Large intestine (tissue), 3 donors: ENCODE measurements around the gene PAK4. TPM values are rescaled to one million over a fixed set of nuclear protein-coding genes. Genes with fewer than 3 reads are reported as not detected.

Experiments used
- DNase-seq, 2 donors: peaks; one replicate each; pipeline versions ENCODE4 v3.0.0 to v3.0.0-alpha.2; 2013
- H3K27ac ChIP-seq: one replicate; pipeline ENCODE4 v1.5.1; 2013; ENCODE audit warnings: low read length
- H3K27me3 ChIP-seq: 2 replicates; pipeline ENCODE4 v1.6.1; 2013; ENCODE audit warnings: low read length; ENCODE audit not compliant: control insufficient read depth, insufficient read depth
- H3K36me3 ChIP-seq: 2 replicates; pipeline ENCODE4 v1.6.1; 2013; ENCODE audit warnings: low read length; ENCODE audit not compliant: control insufficient read depth, insufficient read depth
- H3K4me1 ChIP-seq: one replicate; pipeline ENCODE4 v1.6.1; 2013; ENCODE audit warnings: low read length; ENCODE audit not compliant: control insufficient read depth, insufficient read depth
- H3K4me3 ChIP-seq: one replicate; pipeline ENCODE4 v1.5.1; 2013; ENCODE audit warnings: low read length
- H3K9me3 ChIP-seq: one replicate; pipeline ENCODE4 v1.6.1; 2013; ENCODE audit warnings: mild to moderate bottlenecking, low read depth, low read length, moderate library complexity; ENCODE audit not compliant: control insufficient read depth
- WGBS: methylation state at CpG from one replicate; pipeline ENCODE4 v1.1.5; 2013; ENCODE audit warnings: low lambda C conversion rate; ENCODE audit not compliant: insufficient coverage; 5-methylcytosine and 5-hydroxymethylcytosine counted together
- polyA plus RNA-seq: library from polyadenylated mRNA; unstranded; fragments of 120-200 nt; gene quantifications from one replicate; pipeline ENCODE4 v1.2.1, GENCODE V29; 2013

PAK4 gene
- polyA plus RNA-seq, 1 donor = 59.6 TPM

- no peak for DNase-seq
- Histone ChIP-seq H3K36me3 (peaks cover 91% of the 10 kb centered on the region), H3K4me1 (no peaks in the 10 kb centered on the region), H3K27me3 (no peaks in the 10 kb centered on the region), H3K9me3 (no peaks in the 10 kb centered on the region), H3K4me3 (no peak overlapping the region), H3K27ac (no peak overlapping the region)
- WGBS = no CpG with 5 or more reads among the region's 25 CpGs
Measured at GRCh38 chr19:39173502-39173991, 48.0 kb downstream of the PAK4 start.

DNA sequence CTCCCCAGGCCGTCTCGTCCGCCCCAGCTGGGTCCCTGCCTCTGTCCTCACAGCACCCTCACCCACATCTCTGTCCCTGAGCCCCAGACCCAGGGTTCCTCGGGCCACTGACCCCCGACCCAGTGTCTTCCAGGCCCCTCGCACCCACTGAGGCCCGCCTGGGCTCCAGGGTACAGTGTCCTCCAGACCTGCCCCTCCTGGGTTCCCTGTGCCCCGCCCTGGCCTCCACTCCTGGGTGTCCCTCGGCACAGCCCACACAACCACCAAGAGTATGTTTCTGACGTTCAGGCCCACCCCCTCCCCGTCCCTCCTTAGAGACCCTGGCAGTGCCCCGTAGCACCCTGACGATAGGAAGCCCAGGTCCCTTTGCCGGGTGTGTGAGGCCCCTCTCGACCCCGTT is 48.6 kb downstream of the PAK4 start:
- H3K9me3 ChIP-seq = no peaks in the 10 kb centered on the region
- H3K4me3 ChIP-seq = no peak overlapping the region
- H3K4me1 ChIP-seq = no peaks in the 10 kb centered on the region
- WGBS = no CpG with 5 or more reads among the region's 16 CpGs
- DNase-seq = no peak
- peaks cover 92% of the 10 kb centered on the region for H3K36me3 ChIP-seq
- H3K27ac ChIP-seq = no peak overlapping the region
- H3K27me3 ChIP-seq = no peaks in the 10 kb centered on the region

- Histone ChIP-seq H3K27me3 (no peaks in the 10 kb centered on the region), H3K4me3 (no peak overlapping the region), H3K36me3 (peaks cover 93% of the 10 kb centered on the region), H3K4me1 (no peaks in the 10 kb centered on the region), H3K9me3 (no peaks in the 10 kb centered on the region), H3K27ac (no peak overlapping the region)
- no CpG with 5 or more reads among the region's 43 CpGs for WGBS
- DNase-seq = no peak
Measured at GRCh38 chr19:39174558-39175544, 49.3 kb downstream of the PAK4 start.

GRCh38 chr19:39175564-39175963 is 50.0 kb downstream of the PAK4 start:
- Histone ChIP-seq H3K9me3 (no peaks in the 10 kb centered on the region), H3K4me1 (no peaks in the 10 kb centered on the region), H3K36me3 (peaks cover 89% of the 10 kb centered on the region), H3K27me3 (no peaks in the 10 kb centered on the region), H3K4me3 (no peak overlapping the region), H3K27ac (no peak overlapping the region)
- no peak for DNase-seq
- no CpG with 5 or more reads among the region's 7 CpGs for WGBS

DNA sequence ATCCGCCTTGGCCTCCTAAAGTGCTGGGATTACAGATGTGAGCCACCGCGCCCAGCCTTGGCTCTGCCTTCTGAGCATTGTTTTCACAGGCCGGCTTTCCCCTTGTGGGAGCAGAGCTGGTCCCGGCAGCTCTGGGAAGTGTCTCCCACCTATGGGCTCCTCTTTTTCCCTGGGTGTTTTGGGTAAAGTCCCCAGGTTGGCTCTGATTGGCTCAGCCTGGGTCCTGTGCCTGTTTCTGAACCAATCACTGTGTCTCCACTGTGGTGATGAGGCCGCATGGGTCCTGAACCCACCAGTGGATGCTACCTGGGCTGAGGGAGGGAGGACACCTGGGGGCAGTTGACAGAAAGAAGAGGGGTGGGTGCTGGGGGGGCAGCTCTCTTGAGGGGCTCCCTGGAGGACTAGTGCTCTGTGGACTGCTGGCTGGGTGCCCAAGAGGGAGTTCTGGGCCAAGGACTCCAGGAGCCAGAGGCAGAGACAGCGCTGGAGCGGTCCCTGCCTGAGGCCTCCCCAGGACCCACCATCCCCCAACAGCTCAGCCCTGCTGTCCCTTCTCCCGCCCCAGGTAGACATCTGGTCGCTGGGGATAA is 51.6 kb downstream of the PAK4 start:
- no peak for DNase-seq
- Histone ChIP-seq H3K9me3 (no peaks in the 10 kb centered on the region), H3K4me1 (no peaks in the 10 kb centered on the region), H3K4me3 (no peak overlapping the region), H3K36me3 (peaks cover 83% of the 10 kb centered on the region), H3K27ac (no peak overlapping the region), H3K27me3 (no peaks in the 10 kb centered on the region)
- no CpG with 5 or more reads among the region's 10 CpGs for WGBS

DNA sequence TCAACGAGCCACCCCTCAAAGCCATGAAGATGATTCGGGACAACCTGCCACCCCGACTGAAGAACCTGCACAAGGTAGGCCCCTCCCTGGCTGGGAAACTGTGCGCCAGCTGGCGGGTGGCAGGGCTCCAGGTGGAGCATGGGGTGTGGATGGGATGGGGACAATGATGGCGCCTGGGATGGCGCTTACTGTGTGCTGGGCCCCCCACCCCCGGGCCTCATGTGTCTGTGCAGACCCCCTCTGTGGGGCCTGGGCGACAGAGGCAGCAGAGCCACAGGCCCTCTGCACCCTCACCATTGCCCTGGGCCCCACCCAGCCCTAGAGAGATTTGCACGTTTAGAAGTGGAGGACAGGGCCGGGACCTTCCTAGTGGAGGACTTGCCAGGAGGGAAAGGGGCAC is 52.1 kb downstream of the PAK4 start:
- no peaks in the 10 kb centered on the region for H3K9me3 ChIP-seq
- H3K4me1 ChIP-seq = no peaks in the 10 kb centered on the region
- no peak overlapping the region for H3K4me3 ChIP-seq
- no peak for DNase-seq
- no peaks in the 10 kb centered on the region for H3K27me3 ChIP-seq
- H3K27ac ChIP-seq = no peak overlapping the region
- WGBS = no CpG with 5 or more reads among the region's 11 CpGs
- peaks cover 77% of the 10 kb centered on the region for H3K36me3 ChIP-seq

DNA sequence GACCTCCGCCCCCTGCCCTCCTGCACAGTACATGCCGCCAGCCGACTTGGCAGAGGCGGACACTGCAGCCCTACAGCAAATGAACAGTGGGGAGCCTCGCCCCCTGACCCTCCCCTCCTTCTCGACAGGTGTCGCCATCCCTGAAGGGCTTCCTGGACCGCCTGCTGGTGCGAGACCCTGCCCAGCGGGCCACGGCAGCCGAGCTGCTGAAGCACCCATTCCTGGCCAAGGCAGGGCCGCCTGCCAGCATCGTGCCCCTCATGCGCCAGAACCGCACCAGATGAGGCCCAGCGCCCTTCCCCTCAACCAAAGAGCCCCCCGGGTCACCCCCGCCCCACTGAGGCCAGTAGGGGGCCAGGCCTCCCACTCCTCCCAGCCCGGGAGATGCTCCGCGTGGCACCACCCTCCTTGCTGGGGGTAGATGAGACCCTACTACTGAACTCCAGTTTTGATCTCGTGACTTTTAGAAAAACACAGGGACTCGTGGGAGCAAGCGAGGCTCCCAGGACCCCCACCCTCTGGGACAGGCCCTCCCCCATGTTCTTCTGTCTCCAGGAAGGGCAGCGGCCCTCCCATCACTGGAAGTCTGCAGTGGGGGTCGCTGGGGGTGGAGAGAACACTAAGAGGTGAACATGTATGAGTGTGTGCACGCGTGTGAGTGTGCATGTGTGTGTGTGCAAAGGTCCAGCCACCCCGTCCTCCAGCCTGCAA is 52.9 kb downstream of the PAK4 start:
- Histone ChIP-seq H3K4me3 (no peak overlapping the region), H3K9me3 (no peaks in the 10 kb centered on the region), H3K27ac (no peak overlapping the region), H3K27me3 (no peaks in the 10 kb centered on the region), H3K4me1 (no peaks in the 10 kb centered on the region), H3K36me3 (peaks cover 70% of the 10 kb centered on the region)
- WGBS = no CpG with 5 or more reads among the region's 30 CpGs
- DNase-seq = no peak

DNA sequence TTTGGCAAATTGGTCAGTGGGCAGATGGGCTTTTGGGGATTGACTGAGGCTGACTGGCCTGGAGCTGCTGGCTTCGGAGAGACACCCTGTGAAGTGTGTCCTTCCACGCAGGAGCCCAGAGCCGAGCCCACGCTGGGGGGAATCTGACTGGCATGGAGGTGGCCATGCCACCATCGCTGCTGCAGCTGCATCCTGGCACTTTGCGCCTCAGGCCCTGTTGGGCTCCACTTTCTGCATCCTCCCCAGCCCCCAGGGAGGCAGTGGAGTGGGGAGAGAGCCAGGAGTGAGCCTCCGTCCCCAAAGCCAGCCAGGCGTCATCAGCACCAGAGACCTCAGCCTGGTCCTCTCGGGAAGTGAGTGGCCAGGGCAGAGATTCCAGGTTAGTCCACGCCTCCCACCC is 54.2 kb downstream of the PAK4 start:
- H3K36me3 ChIP-seq = peaks cover 58% of the 10 kb centered on the region
- WGBS = no CpG with 5 or more reads among the region's 10 CpGs
- no peak overlapping the region for H3K4me3 ChIP-seq
- H3K27ac ChIP-seq = no peak overlapping the region
- no peaks in the 10 kb centered on the region for H3K4me1 ChIP-seq
- DNase-seq = no peak
- no peaks in the 10 kb centered on the region for H3K27me3 ChIP-seq
- no peaks in the 10 kb centered on the region for H3K9me3 ChIP-seq

DNA sequence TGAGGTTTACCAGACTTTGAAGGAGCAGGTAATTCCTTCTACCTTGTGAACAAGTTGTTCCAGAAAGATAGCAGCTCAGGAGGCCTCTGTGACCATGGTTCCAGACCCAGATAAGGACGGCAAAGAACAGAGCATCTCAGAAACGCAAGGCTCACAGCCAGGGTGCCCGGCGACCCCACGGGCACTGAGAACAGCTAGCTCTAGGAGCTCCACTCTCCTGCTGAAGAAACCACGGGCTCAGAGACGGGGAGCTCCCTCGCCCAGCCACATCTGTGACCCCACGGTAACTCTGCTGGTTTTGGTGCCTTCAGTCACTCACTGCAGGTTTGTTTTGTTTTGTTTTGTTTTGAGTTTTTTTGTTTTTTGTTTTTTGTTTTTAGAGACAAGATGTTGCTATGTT is 55.2 kb downstream of the PAK4 start:
- WGBS = no CpG with 5 or more reads among the region's 9 CpGs
- no peak overlapping the region for H3K4me3 ChIP-seq
- H3K4me1 ChIP-seq = no peaks in the 10 kb centered on the region
- H3K36me3 ChIP-seq = peaks cover 48% of the 10 kb centered on the region
- no peaks in the 10 kb centered on the region for H3K9me3 ChIP-seq
- H3K27ac ChIP-seq = no peak overlapping the region
- DNase-seq = no peak
- no peaks in the 10 kb centered on the region for H3K27me3 ChIP-seq

GRCh38 chr19:39181500-39182173 is 56.1 kb downstream of the PAK4 start:
- H3K36me3 ChIP-seq = peaks cover 39% of the 10 kb centered on the region
- H3K4me3 ChIP-seq = no peak overlapping the region
- H3K27ac ChIP-seq = no peak overlapping the region
- H3K9me3 ChIP-seq = no peaks in the 10 kb centered on the region
- no peak for DNase-seq
- no peaks in the 10 kb centered on the region for H3K27me3 ChIP-seq
- no peaks in the 10 kb centered on the region for H3K4me1 ChIP-seq
- no CpG with 5 or more reads among the region's 21 CpGs for WGBS
